IPS-NIHi7 (cell line): ENCODE data around the gene KLK11.

Experiments used
- DNase-seq: peaks from one replicate; pipeline ENCODE4 v3.0.0; 2012; ENCODE audit warnings: mixed read lengths; ENCODE audit errors: extremely low spot score

KLK11 gene

GRCh38 chr19:51029718-51030117, 3.3 kb upstream of the KLK11 start:
- peak; percentile 24 for DNase-seq

- no peak for DNase-seq
Observed at GRCh38 chr19:51027873-51028272, 1.5 kb upstream of the KLK11 start.

GRCh38 chr19:51027126-51027806, 850 bp upstream of the KLK11 start:
- DNase-seq, result no peak

DNA sequence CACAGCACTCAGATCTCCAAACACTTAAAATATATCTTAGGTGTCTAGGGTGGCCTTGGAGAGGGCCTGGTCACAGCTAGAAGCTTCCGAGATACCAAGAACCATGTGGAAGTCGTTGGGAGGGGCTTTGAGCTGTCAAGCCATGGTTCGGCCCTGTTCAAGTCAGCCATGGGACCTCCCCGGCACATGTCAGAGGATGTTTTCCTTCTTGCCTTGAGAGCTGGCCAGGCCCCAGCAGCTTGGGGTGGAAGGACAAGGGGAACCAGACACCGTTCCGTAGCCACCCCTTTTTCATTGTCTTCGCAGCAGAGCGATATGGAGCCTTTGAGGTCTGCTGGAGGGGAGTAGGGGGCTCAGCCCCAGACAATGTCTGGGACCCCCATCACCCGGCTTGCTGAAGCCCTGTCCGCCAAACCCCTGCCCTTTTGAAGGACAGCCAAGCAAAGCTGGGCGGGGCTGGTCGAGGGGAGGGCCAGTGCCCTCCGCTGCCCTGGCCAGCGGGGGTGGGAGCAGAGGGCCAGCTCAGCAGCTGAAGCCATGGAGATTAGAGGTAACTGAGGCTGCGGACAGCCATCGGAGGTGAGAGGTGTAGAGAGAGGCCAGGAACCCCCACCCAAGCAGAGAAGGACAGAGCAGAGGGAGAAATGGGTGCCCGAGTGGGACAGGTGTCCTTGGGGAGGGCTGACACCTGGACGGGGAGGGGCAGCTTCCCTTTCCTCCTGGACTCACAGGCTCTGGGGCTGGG, 435 bp downstream of the KLK11 start:
- no peak for DNase-seq

- no peak for DNase-seq
Observed at GRCh38 chr19:51025401-51025800, 1.0 kb downstream of the KLK11 start.

GRCh38 chr19:51024924-51025323, 1.5 kb downstream of the KLK11 start:
- no peak for DNase-seq

DNA sequence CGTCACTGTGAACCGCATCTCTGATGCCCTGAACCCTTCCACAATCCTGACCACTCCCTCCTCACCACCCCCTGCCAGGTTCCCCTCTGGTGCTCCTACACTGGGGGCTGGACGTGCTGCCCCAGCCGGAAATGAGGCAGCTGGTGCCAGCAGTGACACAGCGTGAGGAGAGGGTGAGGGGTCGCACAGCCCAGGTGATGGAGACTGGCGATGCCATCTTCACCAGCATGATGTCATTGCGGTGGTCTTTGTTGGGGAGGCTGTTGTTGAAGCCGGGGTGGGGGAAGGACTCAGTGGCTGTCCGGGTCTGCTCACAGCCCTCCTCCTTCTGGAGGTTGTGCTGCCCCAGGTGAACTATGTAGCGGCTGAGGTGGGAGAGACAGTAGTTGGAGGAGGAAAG, 2.5 kb downstream of the KLK11 start:
- DNase-seq, result no peak

- DNase-seq, result no peak
Observed at GRCh38 chr19:51022526-51022925, 3.9 kb downstream of the KLK11 start.

DNA sequence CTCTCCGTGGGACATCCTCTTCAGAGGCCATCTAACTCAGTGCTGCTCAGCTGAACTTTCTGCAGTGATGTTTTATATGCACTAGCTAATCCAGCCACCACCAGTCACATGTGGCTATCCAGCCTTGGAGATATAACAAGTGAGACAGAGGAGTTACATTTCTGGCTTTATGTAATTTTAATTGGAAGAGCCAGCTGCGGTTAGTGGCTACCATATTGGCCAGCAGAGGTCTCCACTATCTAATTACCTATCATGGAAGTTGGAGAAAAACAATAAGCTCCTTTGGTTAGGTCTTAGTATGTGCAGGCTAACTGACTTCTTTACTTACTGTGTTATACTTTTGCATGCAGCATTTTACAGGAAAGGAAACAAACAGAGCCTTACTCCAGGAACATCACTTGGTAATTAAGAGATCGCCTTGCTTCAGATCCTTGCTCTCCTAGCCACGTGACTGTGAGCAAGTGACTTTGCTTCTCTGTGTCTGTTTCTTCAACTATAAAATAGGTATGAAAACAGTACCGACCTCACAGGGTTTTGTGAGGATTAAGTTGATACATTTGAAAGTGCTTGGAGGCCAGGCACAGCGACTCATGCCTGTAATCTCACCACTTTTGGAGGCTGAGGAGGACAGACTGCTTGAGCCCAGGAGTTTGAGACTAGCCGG, 5.3 kb downstream of the KLK11 start:
- no peak for DNase-seq

- DNase-seq, result no peak
Observed at GRCh38 chr19:51019544-51019925, 6.9 kb downstream of the KLK11 start, which contains the start of gene KLK10. TSS of gene KLK10 (minus strand) at chr19:51019709. CDS start at chr19:51019130, 579 bp downstream.

DNA sequence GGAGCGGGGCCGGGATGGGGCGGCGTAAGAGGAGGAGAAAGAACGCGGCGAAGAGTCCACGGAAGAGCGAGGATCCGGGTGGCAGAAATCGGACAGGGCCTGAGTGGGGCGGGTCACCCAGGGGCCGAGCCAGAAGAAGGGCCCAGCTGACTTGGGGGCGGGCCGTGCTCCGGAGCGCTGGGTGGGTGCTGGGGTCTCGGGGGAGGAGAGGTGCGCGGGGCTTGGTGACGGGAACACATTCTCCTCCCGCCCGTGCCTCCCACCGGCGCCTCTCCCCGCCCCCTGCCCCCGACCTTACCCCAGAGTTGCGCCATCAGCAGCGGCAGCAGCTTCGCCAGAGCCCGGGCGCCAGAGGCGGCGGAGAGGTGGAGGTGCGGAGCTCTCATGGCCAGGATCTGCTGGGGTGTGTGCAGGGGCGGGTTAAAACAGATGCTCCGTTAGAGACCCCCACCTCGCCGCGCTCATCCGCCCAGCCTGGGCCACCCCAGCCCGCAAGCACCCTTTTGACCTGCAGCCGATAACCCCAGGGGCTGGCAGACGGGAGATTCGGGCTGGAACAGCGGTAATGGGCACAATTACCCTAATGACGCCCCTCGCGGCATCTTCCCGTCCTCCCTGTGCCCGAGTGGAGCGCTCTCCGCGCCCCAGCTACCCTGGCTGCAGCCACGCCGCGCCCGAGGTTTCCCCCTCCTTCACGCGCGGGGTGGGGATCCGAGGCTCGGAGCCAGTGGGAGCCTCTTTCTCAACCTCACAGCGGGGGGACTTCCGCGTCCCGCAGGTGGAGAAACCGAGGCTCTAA, 7.5 kb downstream of the KLK11 start:
- DNase-seq, result no peak

DNA sequence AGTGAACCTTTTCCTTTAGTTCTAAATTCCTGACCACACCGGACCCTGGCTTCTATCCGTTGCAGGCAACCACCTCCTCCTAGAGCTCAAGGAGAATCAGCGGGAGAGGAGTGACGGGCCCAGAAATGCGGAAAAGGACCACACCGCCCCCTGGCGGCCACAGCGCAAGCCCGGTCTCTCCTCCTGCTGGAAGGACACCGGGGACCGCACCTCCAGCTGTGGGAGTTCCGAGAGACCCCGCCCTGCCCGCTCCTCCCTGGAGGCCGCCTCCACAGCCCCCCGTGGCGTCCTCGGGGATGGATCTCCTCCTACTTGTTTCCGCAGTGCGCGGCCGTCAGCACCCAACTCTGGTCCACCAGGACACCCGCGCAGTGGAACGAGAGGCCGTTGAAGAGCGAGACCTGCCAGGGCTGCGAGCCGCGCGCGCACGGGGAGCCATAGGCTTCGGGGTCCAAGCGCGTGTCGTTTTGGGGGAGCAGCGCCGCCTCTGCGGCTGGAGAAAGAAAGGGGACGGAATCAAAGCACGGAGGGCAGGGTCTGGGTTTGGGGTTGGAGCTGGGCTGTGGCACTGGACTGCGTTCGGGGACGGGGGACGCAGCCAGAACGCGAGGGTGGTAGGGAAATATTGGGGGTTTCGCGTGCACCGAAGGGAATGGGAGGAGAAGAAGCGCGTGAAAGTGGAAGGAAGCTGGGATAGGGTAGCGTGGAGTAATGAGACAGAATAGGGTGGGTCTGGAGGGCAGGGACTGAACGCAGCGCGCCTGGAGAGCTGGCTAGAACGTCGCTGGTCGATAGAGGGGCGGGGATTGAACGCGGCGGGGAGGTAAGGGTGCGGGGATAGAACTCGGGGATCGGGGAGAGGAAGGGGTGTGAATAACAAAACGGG, 9.4 kb downstream of the KLK11 start:
- peak; percentile 93 for DNase-seq

- DNase-seq, result no peak
Observed at GRCh38 chr19:51015691-51016267, 10.6 kb downstream of the KLK11 start.

DNA sequence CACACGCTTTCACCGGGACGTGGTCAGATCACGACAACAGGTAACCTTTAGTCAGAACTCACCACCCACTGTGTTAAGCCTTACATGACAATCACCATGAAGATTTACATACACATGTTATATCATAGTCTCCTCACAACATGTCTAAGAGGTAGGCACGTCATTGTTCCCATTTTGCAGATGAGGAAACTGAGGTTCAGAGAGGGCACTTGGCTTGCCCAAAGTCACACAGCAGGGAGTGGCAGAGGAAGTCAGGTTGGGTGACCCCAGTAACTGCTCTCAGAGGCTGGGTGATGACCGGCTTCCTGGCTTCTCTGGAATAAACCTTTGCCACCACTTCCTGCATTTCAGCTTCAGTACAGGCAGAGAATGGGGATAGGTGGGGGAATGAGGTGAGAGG, 12.2 kb downstream of the KLK11 start:
- DNase-seq, result no peak

- DNase-seq, result no peak
Observed at GRCh38 chr19:51012661-51013190, 13.7 kb downstream of the KLK11 start.

DNA sequence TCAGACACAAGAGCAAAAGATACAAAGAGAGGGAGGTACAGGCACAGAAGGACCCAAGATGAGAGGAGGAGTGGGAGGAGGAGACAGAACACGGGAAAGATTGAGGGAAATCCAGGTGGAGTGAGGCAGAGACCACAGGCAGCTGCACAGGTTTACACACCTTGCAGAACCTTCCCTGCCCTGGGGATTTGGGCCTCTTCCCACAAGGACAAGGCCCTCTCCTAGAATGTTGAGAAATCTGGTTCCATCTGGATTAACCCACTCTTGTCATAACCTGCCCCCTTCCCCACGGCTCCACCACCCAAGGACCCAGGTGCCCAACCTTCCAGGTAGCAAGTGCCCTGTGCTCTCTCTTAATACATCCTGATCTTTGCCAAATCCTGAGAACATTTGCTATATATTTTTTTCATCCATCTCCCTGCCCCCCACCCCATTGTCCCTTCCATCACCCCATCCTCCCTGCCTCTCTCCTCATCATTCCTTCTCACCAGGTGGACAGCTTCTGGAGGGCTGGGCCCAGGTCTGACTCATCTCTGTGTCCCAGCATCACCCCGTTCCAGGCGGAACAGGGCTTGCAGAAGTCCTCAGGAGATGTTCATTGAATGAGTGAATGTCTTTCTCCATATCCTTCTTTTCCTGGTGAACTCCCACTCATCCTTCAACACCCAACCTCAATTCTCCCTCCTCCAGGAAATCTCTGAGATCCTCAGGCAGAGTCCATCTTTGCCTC, 16.2 kb downstream of the KLK11 start:
- no peak for DNase-seq

DNA sequence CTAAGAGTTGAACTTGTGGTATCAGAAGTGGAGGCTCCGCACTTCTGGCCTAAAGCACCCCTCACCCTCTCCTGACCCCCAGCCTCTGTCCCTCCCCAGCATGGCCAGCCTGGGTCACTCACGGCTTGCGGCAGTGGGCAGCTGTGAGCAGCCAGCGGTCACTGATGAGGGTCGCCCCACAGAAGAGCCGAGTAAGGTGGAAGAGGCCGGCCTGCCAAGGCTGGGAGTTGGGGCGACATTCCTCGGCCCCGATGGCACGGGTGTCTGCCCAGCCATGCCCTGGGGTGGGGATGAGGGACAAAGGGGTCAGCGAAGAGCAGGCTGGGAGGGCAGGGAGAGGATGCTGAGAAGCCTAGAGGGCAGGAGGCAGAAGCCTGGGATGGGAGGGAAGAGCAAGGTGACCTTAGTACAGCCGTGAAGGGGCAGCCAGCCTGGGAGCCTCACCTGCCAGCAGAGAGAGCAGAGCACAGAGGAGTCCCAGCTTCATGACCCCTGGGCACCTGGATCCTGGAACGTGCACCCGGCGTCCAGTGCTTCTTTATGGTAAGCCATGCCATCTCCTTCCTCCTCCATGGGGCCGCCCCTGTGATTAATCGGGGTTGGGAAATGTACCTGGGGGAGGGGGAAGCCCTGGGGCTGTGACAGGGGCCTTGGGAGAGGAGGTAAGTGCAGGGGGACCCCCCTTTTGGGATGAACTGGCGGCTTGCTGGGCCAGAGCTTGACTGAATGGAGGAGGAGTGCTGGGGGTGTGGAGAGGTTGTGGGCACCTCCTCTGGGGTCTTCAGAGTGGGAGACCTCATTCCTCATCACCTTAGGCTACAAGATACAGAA, 17.1 kb downstream of the KLK11 start:
- DNase-seq, result no peak

GRCh38 chr19:51007488-51007887, 18.9 kb downstream of the KLK11 start:
- no peak for DNase-seq

- DNase-seq, result no peak
Observed at GRCh38 chr19:51006406-51006805, 20.0 kb downstream of the KLK11 start.
